Activated CD4-positive, alpha-beta T cell treated with anti-CD3 and anti-CD28 coated beads, Interleukin-2, Interleukin-6, amounts not matched to agents 100 ng/mL and 50 ng/mL, durations not matched to agents 16 hours and 8 hours (primary cell): Measurements from ENCODE around the gene ANAPC15.

Experiments used
- DNase-seq: peaks from one replicate; pipeline ENCODE4 v3.0.0-alpha.2; 2020

Gene ANAPC15

GRCh38 chr11:72124046-72124445, 11.6 kb upstream of the ANAPC15 start:
- no peak for DNase-seq

- no peak for DNase-seq
Measured at GRCh38 chr11:72123117-72123653, 10.7 kb upstream of the ANAPC15 start.

- DNase-seq, result no peak
Measured at GRCh38 chr11:72122607-72123006, 10.1 kb upstream of the ANAPC15 start.

GRCh38 chr11:72120930-72121329, 8.4 kb upstream of the ANAPC15 start:
- DNase-seq, result no peak

GRCh38 chr11:72119198-72119597, 6.7 kb upstream of the ANAPC15 start:
- no peak for DNase-seq

GRCh38 chr11:72116019-72116755, 3.7 kb upstream of the ANAPC15 start:
- DNase-seq, result no peak

- no peak for DNase-seq
Measured at GRCh38 chr11:72114570-72114969, 2.1 kb upstream of the ANAPC15 start.

GRCh38 chr11:72112978-72113808, 698 bp upstream of the ANAPC15 start:
- no peak for DNase-seq

- DNase-seq, result no peak
Measured at GRCh38 chr11:72111300-72112142, 974 bp downstream of the ANAPC15 start.

GRCh38 chr11:72105888-72106287, 6.6 kb downstream of the ANAPC15 start, which contains the start of gene TOMT:
Gene TOMT (plus strand): TSS chr11:72105924. CDS start chr11:72105952, 28 bp downstream.
- no peak for DNase-seq

GRCh38 chr11:72103754-72104167, 8.7 kb downstream of the ANAPC15 start:
- no peak for DNase-seq

- peak; percentile 99 for DNase-seq
Measured at GRCh38 chr11:72102946-72103753, 9.3 kb downstream of the ANAPC15 start, which contains the start of gene LAMTOR1. Gene LAMTOR1 (minus strand): TSS chr11:72103297. CDS start chr11:72103224, 73 bp downstream.

GRCh38 chr11:72102631-72102945, 9.9 kb downstream of the ANAPC15 start:
- DNase-seq, result no peak

GRCh38 chr11:72102162-72102561, 10.3 kb downstream of the ANAPC15 start:
- DNase-seq, result no peak

- DNase-seq, result no peak
Measured at GRCh38 chr11:72100462-72100861, 12.0 kb downstream of the ANAPC15 start.

GRCh38 chr11:72100009-72100408, 12.5 kb downstream of the ANAPC15 start:
- DNase-seq, result no peak

GRCh38 chr11:72098741-72099140, 13.8 kb downstream of the ANAPC15 start:
- DNase-seq, result no peak

- DNase-seq, result peak; percentile 65
Measured at GRCh38 chr11:72091292-72091691, 21.2 kb downstream of the ANAPC15 start.

- no peak for DNase-seq
Measured at GRCh38 chr11:72088076-72088808, 24.3 kb downstream of the ANAPC15 start.

- no peak for DNase-seq
Measured at GRCh38 chr11:72085621-72086351, 26.7 kb downstream of the ANAPC15 start.

- no peak for DNase-seq
Measured at GRCh38 chr11:72084965-72085364, 27.5 kb downstream of the ANAPC15 start.
